Activated T-cell treated with anti-CD3 and anti-CD28 coated beads, Interleukin-2, amount 50 U/mL, for 24 hours (primary cell): ENCODE data around the gene COG3.

ENCODE experiments used
- DNase-seq: peaks from one replicate; pipeline ENCODE4 v3.0.0-alpha.2; 2020
- H3K27ac Mint-ChIP-seq: 2 replicates; pipeline ENCODE4 v1.8.0; 2020; ENCODE audit warnings: mild to moderate bottlenecking, mixed read lengths
- H3K27me3 Mint-ChIP-seq: 2 replicates; pipeline ENCODE4 v1.8.0; 2020; ENCODE audit warnings: mixed read lengths
- H3K36me3 Mint-ChIP-seq: 2 replicates; pipeline ENCODE4 v1.8.0; 2020; ENCODE audit warnings: low read depth, mixed read lengths
- H3K4me1 Mint-ChIP-seq: 2 replicates; pipeline ENCODE4 v1.8.0; 2020; ENCODE audit warnings: low read depth, mixed read lengths
- H3K4me3 Mint-ChIP-seq: 2 replicates; pipeline ENCODE4 v1.8.0; 2020; ENCODE audit warnings: mild to moderate bottlenecking, moderate library complexity, mixed read lengths
- H3K9me3 Mint-ChIP-seq: 2 replicates; pipeline ENCODE4 v1.8.0; 2020; ENCODE audit warnings: mixed read lengths

COG3 gene

DNA sequence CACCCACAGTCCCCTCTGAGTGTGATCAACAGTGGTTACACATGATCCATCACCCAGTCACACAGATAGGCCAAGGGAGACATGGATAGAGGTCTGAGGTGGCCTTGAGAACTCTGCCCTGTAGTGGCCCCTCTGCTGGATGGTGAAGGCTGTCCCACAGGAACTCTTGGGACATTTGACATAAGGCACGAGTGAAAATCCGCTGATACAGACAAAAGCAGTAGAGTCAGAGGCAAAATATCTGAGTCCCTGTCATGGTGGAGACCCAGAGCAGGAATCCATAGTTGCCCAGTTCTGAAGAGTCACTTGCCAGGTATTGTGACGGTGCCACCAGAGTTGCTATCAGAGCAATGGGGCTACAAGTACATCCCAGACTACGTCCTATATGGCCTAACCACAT lies 27.8 kb upstream of the COG3 start:
- Mint-ChIP-seq H3K4me3 (no peak overlapping the region), H3K27ac (no peak overlapping the region)

DNA sequence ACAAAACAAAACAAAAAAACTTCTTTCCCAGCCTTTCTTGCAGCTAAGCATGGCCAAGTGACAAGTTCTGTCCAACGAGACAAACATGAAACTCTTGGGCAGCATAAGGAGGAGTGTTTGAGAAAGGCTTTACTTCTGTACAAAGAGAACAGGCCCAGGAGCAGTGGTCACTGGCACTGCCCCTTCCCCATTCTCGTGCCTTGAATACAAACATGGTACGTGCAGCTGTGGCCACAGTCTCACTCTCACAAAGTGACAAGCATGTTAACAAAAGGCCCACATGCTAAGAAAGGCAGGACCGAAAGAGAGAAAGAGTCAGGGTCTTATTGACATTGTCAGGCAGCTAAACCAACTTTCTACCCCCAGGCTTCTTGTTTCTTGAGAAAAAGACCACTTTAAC lies 26.8 kb upstream of the COG3 start:
- H3K27ac Mint-ChIP-seq, result no peak overlapping the region
- no peaks in the 10 kb centered on the region for H3K9me3 Mint-ChIP-seq
- H3K27me3 Mint-ChIP-seq, result no peaks in the 10 kb centered on the region
- no peak for DNase-seq
- peaks cover 13% of the 10 kb centered on the region for H3K4me1 Mint-ChIP-seq
- H3K4me3 Mint-ChIP-seq, result no peak overlapping the region
- no peaks in the 10 kb centered on the region for H3K36me3 Mint-ChIP-seq

More for the DNA sequence above, 27.8 kb upstream of the COG3 start:
- H3K4me1 Mint-ChIP-seq, result peaks cover 11% of the 10 kb centered on the region
- H3K27me3 Mint-ChIP-seq, result no peaks in the 10 kb centered on the region
- DNase-seq, result no peak
- H3K9me3 Mint-ChIP-seq, result no peaks in the 10 kb centered on the region
- H3K36me3 Mint-ChIP-seq, result no peaks in the 10 kb centered on the region

DNA sequence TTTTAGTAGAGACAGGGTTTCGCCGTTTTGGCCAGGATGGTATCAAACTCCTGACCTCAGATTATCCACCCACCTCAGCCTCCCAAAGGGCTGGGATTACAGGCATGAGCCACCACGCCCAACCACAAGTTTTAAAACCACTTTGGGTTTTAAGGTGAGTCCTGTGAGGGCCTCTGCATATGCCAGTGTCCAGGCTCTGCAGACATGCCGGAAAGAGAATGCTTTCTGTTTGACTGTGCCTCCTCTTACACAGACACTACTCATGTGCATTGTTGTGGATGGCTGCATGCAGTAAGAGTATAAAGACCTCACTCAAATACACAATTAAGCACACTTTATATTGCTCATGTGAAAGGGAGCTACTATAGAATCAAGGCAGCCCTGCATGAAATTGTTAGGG lies 25.7 kb upstream of the COG3 start:
- Mint-ChIP-seq H3K36me3 (no peaks in the 10 kb centered on the region), H3K27me3 (no peaks in the 10 kb centered on the region), H3K9me3 (no peaks in the 10 kb centered on the region), H3K4me3 (no peak overlapping the region), H3K27ac (no peak overlapping the region), H3K4me1 (peaks cover 13% of the 10 kb centered on the region)
- DNase-seq, result no peak

GRCh38 chr13:45439781-45440462 lies 24.8 kb upstream of the COG3 start:
- H3K4me3 Mint-ChIP-seq, result no peak overlapping the region
- DNase-seq, result no peak
- no peaks in the 10 kb centered on the region for H3K36me3 Mint-ChIP-seq
- H3K9me3 Mint-ChIP-seq, result no peaks in the 10 kb centered on the region
- peaks cover 13% of the 10 kb centered on the region for H3K4me1 Mint-ChIP-seq
- H3K27ac Mint-ChIP-seq, result no peak overlapping the region
- H3K27me3 Mint-ChIP-seq, result no peaks in the 10 kb centered on the region

DNA sequence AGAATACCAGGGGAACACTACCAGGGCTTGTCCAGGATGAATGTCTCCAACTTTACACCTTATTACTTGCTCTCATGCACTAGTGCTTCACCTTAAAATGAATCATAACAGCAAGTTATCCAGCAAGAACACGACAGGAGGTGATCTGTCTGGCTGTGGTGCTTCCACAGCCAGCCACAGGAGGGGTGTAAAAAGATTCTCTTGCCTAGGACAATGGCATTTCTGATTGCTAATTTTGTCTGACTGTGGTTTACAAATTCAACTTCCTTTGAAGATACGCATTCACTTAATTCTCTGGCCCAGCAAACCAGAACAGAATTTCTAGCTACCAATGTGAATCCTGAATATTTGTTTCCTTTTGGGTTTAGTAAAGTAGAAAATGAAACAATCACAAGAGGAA lies 23.1 kb upstream of the COG3 start:
- Mint-ChIP-seq H3K27me3 (no peaks in the 10 kb centered on the region), H3K4me3 (no peak overlapping the region), H3K36me3 (no peaks in the 10 kb centered on the region), H3K9me3 (no peaks in the 10 kb centered on the region), H3K27ac (peak overlapping the region; percentile 59), H3K4me1 (peaks cover 13% of the 10 kb centered on the region)
- no peak for DNase-seq

DNA sequence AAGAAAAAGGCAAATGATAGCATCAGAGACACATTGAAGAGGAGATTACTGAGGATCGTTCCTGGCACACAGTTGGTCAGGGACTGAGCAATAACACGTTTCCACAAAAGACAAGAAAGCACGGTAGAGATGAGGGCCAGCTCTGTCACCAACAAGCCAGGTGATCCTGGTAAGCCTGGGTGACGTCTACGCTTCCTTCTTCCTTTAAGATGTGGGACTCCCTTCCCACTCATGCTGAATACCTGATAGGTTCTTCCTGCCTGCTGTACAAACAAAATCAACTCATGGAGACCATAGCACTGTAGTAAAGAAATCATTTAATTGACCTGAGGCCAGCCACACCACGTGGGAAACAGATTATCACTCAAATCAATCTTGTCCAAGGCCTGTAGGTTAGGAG lies 19.7 kb upstream of the COG3 start:
- H3K9me3 Mint-ChIP-seq, result no peaks in the 10 kb centered on the region

DNA sequence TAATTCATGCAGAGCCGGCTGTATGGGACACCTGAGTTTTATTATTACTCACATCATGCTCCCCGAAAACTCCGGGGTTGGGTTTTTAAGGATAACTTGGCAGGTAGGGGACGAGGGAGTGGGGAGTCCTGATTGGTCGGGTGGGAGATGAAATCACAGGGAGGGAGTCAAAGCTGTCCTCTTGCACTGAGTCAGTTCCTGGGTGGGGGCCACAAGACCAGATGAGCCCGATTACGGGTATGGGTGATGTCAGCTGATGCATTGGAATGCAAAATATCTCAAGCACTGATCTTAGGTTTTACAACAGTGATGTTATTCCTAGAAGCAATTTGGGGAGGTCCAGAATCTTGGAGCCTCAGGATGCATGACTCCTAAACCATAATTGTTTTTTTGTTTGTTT lies 18.6 kb upstream of the COG3 start:
- Mint-ChIP-seq H3K4me1 (peaks cover 10% of the 10 kb centered on the region), H3K27me3 (no peaks in the 10 kb centered on the region), H3K27ac (no peak overlapping the region), H3K36me3 (no peaks in the 10 kb centered on the region), H3K9me3 (no peaks in the 10 kb centered on the region), H3K4me3 (no peak overlapping the region)
- no peak for DNase-seq

More for the DNA sequence above, 19.7 kb upstream of the COG3 start:
- H3K27ac Mint-ChIP-seq, result no peak overlapping the region
- peaks cover 12% of the 10 kb centered on the region for H3K4me1 Mint-ChIP-seq
- DNase-seq, result no peak
- no peaks in the 10 kb centered on the region for H3K36me3 Mint-ChIP-seq
- H3K4me3 Mint-ChIP-seq, result no peak overlapping the region
- H3K27me3 Mint-ChIP-seq, result no peaks in the 10 kb centered on the region

DNA sequence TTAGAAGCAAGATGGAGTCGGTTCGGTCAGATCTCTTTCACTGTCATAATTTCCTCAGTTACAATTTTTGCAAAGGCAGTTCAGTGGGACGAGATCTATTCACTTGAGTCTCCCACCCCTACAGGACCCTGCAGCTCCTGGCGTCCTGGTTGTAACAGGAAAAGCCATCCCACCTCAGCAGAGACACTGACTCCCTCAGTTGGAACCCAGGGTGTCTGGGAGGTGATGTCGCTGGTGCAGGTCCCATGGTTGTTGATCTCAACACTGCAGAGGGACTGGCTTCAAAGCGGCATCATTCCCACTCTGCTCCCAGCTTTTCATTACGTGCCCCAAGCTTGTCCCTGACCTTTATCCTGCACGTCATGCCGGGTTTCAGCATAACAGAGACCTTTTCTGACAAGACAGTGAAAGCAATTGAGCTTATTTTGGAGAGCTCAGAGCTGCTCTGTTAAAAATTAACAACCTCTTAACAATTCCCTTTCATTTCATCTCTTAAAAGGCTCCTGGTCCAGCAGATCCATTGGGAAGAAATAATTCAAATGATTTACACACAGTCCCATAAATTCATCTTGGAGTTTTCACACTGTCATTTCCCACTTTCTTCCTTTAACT lies 17.6 kb upstream of the COG3 start:
- H3K27me3 Mint-ChIP-seq, result no peaks in the 10 kb centered on the region
- H3K36me3 Mint-ChIP-seq, result no peaks in the 10 kb centered on the region

GRCh38 chr13:45448965-45449559 lies 15.7 kb upstream of the COG3 start:
- Mint-ChIP-seq H3K4me3 (no peak overlapping the region), H3K9me3 (no peaks in the 10 kb centered on the region), H3K4me1 (no peaks in the 10 kb centered on the region), H3K27ac (no peak overlapping the region), H3K27me3 (no peaks in the 10 kb centered on the region), H3K36me3 (no peaks in the 10 kb centered on the region)
- no peak for DNase-seq

More for the DNA sequence above, 17.6 kb upstream of the COG3 start:
- no peak overlapping the region for H3K4me3 Mint-ChIP-seq
- peaks cover under 1% of the 10 kb centered on the region for H3K4me1 Mint-ChIP-seq
- DNase-seq, result no peak
- H3K27ac Mint-ChIP-seq, result no peak overlapping the region
- no peaks in the 10 kb centered on the region for H3K9me3 Mint-ChIP-seq

- H3K27ac Mint-ChIP-seq, result no peak overlapping the region
- H3K9me3 Mint-ChIP-seq, result no peaks in the 10 kb centered on the region
- DNase-seq, result no peak
- H3K36me3 Mint-ChIP-seq, result no peaks in the 10 kb centered on the region
- H3K4me1 Mint-ChIP-seq, result no peaks in the 10 kb centered on the region
- no peaks in the 10 kb centered on the region for H3K27me3 Mint-ChIP-seq
- H3K4me3 Mint-ChIP-seq, result no peak overlapping the region
These were observed 13.5 kb upstream of the COG3 start for GRCh38 chr13:45451282-45451681.

GRCh38 chr13:45454204-45454603 lies 10.5 kb upstream of the COG3 start:
- DNase-seq, result no peak
- no peak overlapping the region for H3K27ac Mint-ChIP-seq
- H3K9me3 Mint-ChIP-seq, result peaks cover 5% of the 10 kb centered on the region
- H3K4me3 Mint-ChIP-seq, result no peak overlapping the region
- H3K27me3 Mint-ChIP-seq, result no peaks in the 10 kb centered on the region
- H3K36me3 Mint-ChIP-seq, result peaks cover 3% of the 10 kb centered on the region
- no peaks in the 10 kb centered on the region for H3K4me1 Mint-ChIP-seq

GRCh38 chr13:45456196-45456972 lies 8.4 kb upstream of the COG3 start:
- H3K4me3 Mint-ChIP-seq, result no peak overlapping the region
- no peaks in the 10 kb centered on the region for H3K4me1 Mint-ChIP-seq
- H3K9me3 Mint-ChIP-seq, result peaks cover 5% of the 10 kb centered on the region
- H3K27me3 Mint-ChIP-seq, result no peaks in the 10 kb centered on the region
- DNase-seq, result no peak
- H3K27ac Mint-ChIP-seq, result no peak overlapping the region
- H3K36me3 Mint-ChIP-seq, result peaks cover 3% of the 10 kb centered on the region

DNA sequence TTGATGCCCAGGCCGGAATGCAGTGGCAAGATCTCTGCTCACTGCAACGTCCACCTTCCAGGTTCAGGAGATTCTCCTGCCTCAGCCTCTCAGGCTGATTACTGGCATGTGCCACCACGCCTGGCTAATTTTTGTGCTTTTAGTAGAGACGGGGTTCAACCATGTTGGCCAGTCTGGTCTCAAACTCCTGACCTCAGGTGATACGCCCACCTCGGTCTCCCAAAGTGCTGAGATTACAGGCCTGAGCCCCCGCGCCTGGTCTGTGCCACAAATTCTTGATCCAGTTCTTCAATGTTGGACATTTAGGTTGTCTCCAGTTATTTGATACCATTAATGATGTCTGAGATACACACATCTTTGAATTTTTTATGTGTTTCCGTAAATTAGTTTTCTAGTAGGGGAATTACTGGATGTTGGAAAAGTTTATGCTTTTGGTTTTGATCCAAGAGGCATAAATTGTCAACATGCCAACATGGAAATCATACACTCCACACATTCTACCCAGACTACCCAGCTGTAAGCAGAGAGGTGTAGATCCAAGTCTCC lies 525 bp upstream of the COG3 start:
- H3K4me3 Mint-ChIP-seq, result peak overlapping the region; percentile 92
- DNase-seq, result peak; percentile 40
- peak overlapping the region; percentile 94 for H3K27ac Mint-ChIP-seq
- H3K27me3 Mint-ChIP-seq, result no peaks in the 10 kb centered on the region
- H3K36me3 Mint-ChIP-seq, result peaks cover 24% of the 10 kb centered on the region
- no peaks in the 10 kb centered on the region for H3K9me3 Mint-ChIP-seq
- H3K4me1 Mint-ChIP-seq, result peaks cover 48% of the 10 kb centered on the region

- H3K4me3 Mint-ChIP-seq, result peak overlapping the region; percentile 92
- H3K27me3 Mint-ChIP-seq, result no peaks in the 10 kb centered on the region
- peaks cover 65% of the 10 kb centered on the region for H3K4me1 Mint-ChIP-seq
- no peak for DNase-seq
- peaks cover 36% of the 10 kb centered on the region for H3K36me3 Mint-ChIP-seq
- no peaks in the 10 kb centered on the region for H3K9me3 Mint-ChIP-seq
- H3K27ac Mint-ChIP-seq, result peak overlapping the region; percentile 94
These were observed 1.6 kb downstream of the COG3 start for GRCh38 chr13:45466359-45466758.
